ENCODE measurements around the gene ATP9B.

DNA sequence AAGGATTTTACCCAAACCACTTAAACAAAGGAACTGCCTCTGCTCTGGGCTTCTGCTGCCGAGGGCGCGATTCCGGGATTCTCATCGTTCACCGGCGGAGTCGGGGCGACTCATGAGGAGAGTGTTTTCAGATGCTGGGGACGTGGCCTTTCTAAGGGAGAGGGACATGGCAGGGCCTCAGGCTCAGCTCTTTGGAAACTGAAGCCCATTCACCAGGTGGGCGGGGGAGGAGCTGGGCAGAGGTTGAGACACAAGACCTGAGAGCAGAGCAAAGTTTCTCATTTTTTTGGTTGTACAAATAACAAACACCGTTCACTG, 356.3 kb downstream of the ATP9B start:
- TF ChIP-seq, protein P1, sequence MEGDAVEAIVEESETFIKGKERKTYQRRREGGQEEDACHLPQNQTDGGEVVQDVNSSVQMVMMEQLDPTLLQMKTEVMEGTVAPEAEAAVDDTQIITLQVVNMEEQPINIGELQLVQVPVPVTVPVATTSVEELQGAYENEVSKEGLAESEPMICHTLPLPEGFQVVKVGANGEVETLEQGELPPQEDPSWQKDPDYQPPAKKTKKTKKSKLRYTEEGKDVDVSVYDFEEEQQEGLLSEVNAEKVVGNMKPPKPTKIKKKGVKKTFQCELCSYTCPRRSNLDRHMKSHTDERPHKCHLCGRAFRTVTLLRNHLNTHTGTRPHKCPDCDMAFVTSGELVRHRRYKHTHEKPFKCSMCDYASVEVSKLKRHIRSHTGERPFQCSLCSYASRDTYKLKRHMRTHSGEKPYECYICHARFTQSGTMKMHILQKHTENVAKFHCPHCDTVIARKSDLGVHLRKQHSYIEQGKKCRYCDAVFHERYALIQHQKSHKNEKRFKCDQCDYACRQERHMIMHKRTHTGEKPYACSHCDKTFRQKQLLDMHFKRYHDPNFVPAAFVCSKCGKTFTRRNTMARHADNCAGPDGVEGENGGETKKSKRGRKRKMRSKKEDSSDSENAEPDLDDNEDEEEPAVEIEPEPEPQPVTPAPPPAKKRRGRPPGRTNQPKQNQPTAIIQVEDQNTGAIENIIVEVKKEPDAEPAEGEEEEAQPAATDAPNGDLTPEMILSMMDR (conservative IDR thresholded peaks at IDR 0.05; ENCODE audit: low read depth, low read length), result no peak
- no peak for TF ChIP-seq EZH2 (IDR thresholded peaks at IDR 0.05; ENCODE audit: borderline replicate concordance, low read depth, low read length, poor library complexity, severe bottlenecking)

All from A673 (cell line).